ENCODE measurements around the gene STX10.

DNA sequence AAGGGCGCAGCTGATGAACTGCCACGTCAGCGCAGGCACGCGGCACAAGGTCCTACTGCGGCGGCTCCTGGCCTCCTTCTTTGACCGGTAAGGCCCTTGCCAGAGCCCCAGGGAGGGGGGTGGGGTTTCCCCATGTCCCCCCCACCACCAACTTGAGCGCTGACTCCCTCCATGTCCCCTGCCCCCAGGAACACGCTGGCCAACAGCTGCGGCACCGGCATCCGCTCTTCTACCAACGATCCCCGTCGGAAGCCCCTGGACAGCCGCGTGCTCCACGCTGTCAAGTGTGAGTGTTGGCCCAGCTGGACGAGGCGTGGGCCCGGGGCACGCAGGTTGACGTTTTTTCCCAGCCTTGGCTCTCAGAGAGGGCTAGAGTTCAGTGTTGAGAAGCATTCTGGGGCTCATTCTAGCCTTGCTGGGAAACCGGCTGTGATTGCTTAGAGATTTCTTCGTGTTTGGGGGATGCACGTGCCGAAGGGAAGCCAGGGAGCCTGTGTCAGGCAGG lies 12.8 kb downstream of the STX10 start:
- TF ChIP-seq, protein P1, sequence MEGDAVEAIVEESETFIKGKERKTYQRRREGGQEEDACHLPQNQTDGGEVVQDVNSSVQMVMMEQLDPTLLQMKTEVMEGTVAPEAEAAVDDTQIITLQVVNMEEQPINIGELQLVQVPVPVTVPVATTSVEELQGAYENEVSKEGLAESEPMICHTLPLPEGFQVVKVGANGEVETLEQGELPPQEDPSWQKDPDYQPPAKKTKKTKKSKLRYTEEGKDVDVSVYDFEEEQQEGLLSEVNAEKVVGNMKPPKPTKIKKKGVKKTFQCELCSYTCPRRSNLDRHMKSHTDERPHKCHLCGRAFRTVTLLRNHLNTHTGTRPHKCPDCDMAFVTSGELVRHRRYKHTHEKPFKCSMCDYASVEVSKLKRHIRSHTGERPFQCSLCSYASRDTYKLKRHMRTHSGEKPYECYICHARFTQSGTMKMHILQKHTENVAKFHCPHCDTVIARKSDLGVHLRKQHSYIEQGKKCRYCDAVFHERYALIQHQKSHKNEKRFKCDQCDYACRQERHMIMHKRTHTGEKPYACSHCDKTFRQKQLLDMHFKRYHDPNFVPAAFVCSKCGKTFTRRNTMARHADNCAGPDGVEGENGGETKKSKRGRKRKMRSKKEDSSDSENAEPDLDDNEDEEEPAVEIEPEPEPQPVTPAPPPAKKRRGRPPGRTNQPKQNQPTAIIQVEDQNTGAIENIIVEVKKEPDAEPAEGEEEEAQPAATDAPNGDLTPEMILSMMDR (IDR thresholded peaks at IDR 0.05 in 8 of 11, conservative IDR thresholded peaks at IDR 0.05 in 3 of 11): no peak
- no peak for TF ChIP-seq POLR2A (IDR thresholded peaks at IDR 0.05)
